Tibial nerve (tissue), 4 donors: ENCODE measurements around the gene SLC2A6. TPM values are rescaled to one million over a fixed set of nuclear protein-coding genes. Genes with fewer than 3 reads are reported as not detected.

ENCODE experiments used
- DNase-seq, 2 donors: peaks; one replicate each; pipeline ENCODE4 v3.0.0-alpha.2; 2019; ENCODE audit warnings: low spot score in 2 of 2
- H3K27ac ChIP-seq, 4 donors: fragments of 200-600 bp; sonication (generic) in 3 of 4; one replicate each; pipeline ENCODE4 v1.5.1; 2017 to 2019; ENCODE audit warnings: mild to moderate bottlenecking in 1 of 4
- H3K27me3 ChIP-seq, 2 donors: fragments of 200-600 bp; sonication (generic) in 1 of 2; one replicate each; pipeline versions ENCODE4 v1.5.1 to v1.6.0; 2017 to 2019
- H3K36me3 ChIP-seq, 3 donors: fragments of 200-600 bp; sonication (generic); one replicate each; pipeline ENCODE4 v1.5.1; 2018 to 2019
- H3K4me1 ChIP-seq, 4 donors: fragments of 200-600 bp; sonication (generic) in 3 of 4; one replicate each; pipeline ENCODE4 v1.5.1; 2017 to 2019
- H3K4me3 ChIP-seq, 4 donors: fragments of 200-600 bp; sonication (generic) in 3 of 4; one replicate each; pipeline ENCODE4 v1.5.1; 2017 to 2019; ENCODE audit warnings: mild to moderate bottlenecking in 1 of 4, moderate library complexity in 1 of 4
- H3K9me3 ChIP-seq, 4 donors: fragments of 200-600 bp; sonication (generic) in 3 of 4; one replicate each; pipeline ENCODE4 v1.5.1; 2017 to 2019
- EP300 ChIP-seq, 2 donors: sonication (generic); formaldehyde crosslinking; IDR thresholded peaks; one replicate each; pipeline ENCODE4 v1.6.1; 2017; ENCODE audit warnings: antibody characterized with exemption in 2 of 2, mild to moderate bottlenecking in 1 of 2
- POLR2A ChIP-seq, 2 donors: fragments of 450-650 bp; IDR thresholded peaks; one replicate each; pipeline ENCODE4 v1.6.1; 2017; ENCODE audit warnings: antibody characterized with exemption in 2 of 2, mild to moderate bottlenecking in 2 of 2, moderate library complexity in 2 of 2
- WGBS, 2 donors: methylation state at CpG; one replicate each; pipeline ENCODE4 v1.1.5; 2018; 5-methylcytosine and 5-hydroxymethylcytosine counted together
- total RNA-seq, 4 donors: library from RNA; depleted of rRNA; stranded (reverse); fragments of >200 nt; gene quantifications; one replicate each; pipeline ENCODE4 v1.1.0, GENCODE V29; 2016
- TF ChIP-seq, protein P1 (sequence below), 5 experiments: fragments of 200-600 bp in 3 of 5; fragments of 450-650 bp in 2 of 5; sonication (generic) in 3 of 5; IDR thresholded peaks; one replicate each; pipeline ENCODE4 v1.5.1; 2016 to 2019; ENCODE audit warnings: antibody characterized with exemption in 5 of 5, mild to moderate bottlenecking in 3 of 5, moderate library complexity in 2 of 5

The SLC2A6 gene
- total RNA-seq, 4 donors from 2014 or later: 2.1 to 6.3 (median 3.0) TPM

DNA sequence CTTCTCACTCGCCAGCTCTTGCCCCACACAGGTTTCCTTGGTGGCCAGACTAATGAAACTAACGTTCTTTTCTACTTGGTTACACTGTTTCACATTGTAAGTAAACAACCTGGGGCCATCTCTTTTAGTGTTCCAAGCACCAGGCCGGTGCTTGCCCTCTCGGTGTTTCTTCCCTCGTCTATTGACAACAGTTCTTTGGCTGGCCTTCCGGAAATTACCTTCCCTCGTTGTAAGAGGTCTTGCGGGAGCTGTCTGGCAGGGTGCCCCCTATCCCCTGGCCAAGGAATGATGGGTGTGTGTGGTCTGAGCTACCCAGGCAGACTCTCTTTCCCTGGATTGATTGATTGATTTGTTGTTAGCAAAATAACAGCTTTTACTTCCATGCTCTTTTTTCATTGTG lies 46.8 kb upstream of the SLC2A6 start:
- peaks cover 0 to 42% of the 10 kb centered on the region in 2 donors for H3K27me3 ChIP-seq
- WGBS, 2 donors: 39 to 45% methylated on average over 8 of the region's 8 CpGs
- no peak for TF ChIP-seq POLR2A (IDR thresholded peaks at IDR 0.05)
- peak in 1 of 2 donors; percentile 20 for TF ChIP-seq EP300 (IDR thresholded peaks at IDR 0.05)
- H3K27ac ChIP-seq: peak overlapping the region in 2 of 4 donors; percentile 26 to 63
- H3K4me3 ChIP-seq: no peak overlapping the region
- DNase-seq: no peak
- H3K9me3 ChIP-seq: no peaks in the 10 kb centered on the region
- H3K36me3 ChIP-seq: no peaks in the 10 kb centered on the region
- peaks cover 0 to 35% (median 17%) of the 10 kb centered on the region in 4 donors for H3K4me1 ChIP-seq

DNA sequence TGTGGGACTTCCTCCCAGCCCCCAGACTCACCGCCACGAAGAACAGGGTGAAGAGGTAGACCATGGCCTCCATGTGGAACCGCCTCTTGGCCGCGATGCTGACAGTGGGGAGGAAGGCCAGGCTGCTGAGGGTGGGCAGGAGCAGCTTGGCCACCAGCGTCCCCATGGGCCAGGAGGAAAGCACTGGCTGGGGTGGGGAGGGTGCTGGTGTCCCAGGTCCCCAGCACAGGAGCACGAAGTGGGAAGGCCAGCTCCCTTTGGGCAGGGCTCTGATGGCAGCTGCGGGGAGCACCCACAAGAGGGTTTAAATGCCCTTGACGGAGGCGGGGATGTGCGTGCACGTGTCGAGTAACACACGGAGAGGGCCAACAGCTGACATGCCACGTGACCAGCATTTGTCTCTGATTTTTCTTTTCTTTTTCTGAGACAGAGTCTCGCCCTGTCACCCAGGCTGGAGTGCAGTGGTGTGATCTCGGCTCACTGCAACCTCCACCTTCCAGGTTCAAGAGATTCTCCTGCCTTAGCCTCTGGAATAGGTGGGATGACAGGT lies 45.9 kb upstream of the SLC2A6 start, which contains the start of gene MYMK:
Gene MYMK, minus strand, starts transcription at position 281 of the 550 bp plus-strand sequence. Its CDS starts 115 bp downstream, at position 166.
- Histone ChIP-seq H3K9me3 (no peaks in the 10 kb centered on the region), H3K4me3 (no peak within 1 kb of the TSS), H3K36me3 (no peaks in the 10 kb centered on the region), H3K4me1 (peaks cover 0 to 35% (median 17%) of the 10 kb centered on the region in 4 donors), H3K27ac (peak within 1 kb of the TSS in 2 of 4 donors; percentile 26 to 63), H3K27me3 (peaks cover 0 to 34% of the 10 kb centered on the region in 2 donors)
- no peak for DNase-seq
- TF ChIP-seq, protein P1, sequence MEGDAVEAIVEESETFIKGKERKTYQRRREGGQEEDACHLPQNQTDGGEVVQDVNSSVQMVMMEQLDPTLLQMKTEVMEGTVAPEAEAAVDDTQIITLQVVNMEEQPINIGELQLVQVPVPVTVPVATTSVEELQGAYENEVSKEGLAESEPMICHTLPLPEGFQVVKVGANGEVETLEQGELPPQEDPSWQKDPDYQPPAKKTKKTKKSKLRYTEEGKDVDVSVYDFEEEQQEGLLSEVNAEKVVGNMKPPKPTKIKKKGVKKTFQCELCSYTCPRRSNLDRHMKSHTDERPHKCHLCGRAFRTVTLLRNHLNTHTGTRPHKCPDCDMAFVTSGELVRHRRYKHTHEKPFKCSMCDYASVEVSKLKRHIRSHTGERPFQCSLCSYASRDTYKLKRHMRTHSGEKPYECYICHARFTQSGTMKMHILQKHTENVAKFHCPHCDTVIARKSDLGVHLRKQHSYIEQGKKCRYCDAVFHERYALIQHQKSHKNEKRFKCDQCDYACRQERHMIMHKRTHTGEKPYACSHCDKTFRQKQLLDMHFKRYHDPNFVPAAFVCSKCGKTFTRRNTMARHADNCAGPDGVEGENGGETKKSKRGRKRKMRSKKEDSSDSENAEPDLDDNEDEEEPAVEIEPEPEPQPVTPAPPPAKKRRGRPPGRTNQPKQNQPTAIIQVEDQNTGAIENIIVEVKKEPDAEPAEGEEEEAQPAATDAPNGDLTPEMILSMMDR (IDR thresholded peaks at IDR 0.05): no peak
- TF ChIP-seq EP300 (IDR thresholded peaks at IDR 0.05) (no peak), POLR2A (IDR thresholded peaks at IDR 0.05) (no peak)
- WGBS, 2 donors: 88 to 94% methylated on average over 17 of the region's 17 CpGs

DNA sequence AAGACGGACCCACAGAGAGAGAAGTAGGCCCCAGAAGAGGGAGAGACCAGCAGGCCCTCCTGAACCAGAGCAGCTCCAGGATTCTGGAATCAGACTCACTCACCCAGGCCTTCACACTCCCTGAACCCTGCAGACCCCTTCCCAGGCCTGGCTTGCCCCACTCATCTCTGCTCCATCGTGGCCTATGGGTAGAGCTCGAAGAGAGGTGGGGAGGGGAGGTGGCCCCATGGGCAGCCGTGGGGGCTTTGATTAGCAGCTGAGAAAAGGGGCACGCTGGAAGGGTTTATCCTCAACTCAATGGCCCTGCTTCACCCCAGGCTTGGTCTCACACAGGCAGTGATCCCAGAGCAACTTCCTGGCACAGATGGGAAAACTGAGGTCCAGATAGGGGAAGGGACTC lies 45.2 kb upstream of the SLC2A6 start:
- 80 to 87% methylated on average over 5 of the region's 5 CpGs for WGBS, 2 donors
- H3K36me3 ChIP-seq: no peaks in the 10 kb centered on the region
- no peak overlapping the region for H3K27ac ChIP-seq
- no peak overlapping the region for H3K4me3 ChIP-seq
- H3K9me3 ChIP-seq: no peaks in the 10 kb centered on the region
- peaks cover 0 to 28% of the 10 kb centered on the region in 2 donors for H3K27me3 ChIP-seq
- DNase-seq: no peak
- TF ChIP-seq EP300 (IDR thresholded peaks at IDR 0.05) (no peak), POLR2A (IDR thresholded peaks at IDR 0.05) (no peak)
- TF ChIP-seq, protein P1 (IDR thresholded peaks at IDR 0.05): no peak
- H3K4me1 ChIP-seq: peaks cover 0 to 32% (median 14%) of the 10 kb centered on the region in 4 donors

DNA sequence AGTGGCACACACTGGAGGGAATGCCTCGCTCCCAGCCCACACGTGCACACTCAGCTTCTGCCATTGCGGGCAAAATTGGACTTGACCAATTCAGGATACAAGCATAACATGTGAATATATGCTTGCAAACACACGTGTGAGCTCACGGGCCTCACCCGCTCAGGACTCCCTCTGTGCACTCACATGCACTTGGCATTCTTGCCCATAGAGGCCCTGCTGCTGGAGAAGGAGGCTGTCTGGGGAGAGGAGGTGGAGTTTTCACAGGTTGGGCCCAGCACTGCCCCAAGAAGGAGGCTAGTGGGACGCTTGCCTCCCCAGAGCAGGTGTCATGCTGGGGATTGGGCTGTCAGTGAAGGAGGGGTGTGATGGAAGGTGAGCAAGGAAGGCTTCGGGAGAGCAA lies 44.2 kb upstream of the SLC2A6 start:
- Histone ChIP-seq H3K4me3 (no peak overlapping the region), H3K9me3 (no peaks in the 10 kb centered on the region), H3K36me3 (no peaks in the 10 kb centered on the region), H3K4me1 (peaks cover 0 to 22% (median 13%) of the 10 kb centered on the region in 4 donors), H3K27me3 (peaks cover 0 to 18% of the 10 kb centered on the region in 2 donors), H3K27ac (no peak overlapping the region)
- TF ChIP-seq EP300 (IDR thresholded peaks at IDR 0.05) (no peak), POLR2A (IDR thresholded peaks at IDR 0.05) (no peak)
- TF ChIP-seq, protein P1 (IDR thresholded peaks at IDR 0.05): no peak
- no peak for DNase-seq
- 67 to 82% methylated on average over 7 to 8 of the region's 8 CpGs for WGBS, 2 donors

DNA sequence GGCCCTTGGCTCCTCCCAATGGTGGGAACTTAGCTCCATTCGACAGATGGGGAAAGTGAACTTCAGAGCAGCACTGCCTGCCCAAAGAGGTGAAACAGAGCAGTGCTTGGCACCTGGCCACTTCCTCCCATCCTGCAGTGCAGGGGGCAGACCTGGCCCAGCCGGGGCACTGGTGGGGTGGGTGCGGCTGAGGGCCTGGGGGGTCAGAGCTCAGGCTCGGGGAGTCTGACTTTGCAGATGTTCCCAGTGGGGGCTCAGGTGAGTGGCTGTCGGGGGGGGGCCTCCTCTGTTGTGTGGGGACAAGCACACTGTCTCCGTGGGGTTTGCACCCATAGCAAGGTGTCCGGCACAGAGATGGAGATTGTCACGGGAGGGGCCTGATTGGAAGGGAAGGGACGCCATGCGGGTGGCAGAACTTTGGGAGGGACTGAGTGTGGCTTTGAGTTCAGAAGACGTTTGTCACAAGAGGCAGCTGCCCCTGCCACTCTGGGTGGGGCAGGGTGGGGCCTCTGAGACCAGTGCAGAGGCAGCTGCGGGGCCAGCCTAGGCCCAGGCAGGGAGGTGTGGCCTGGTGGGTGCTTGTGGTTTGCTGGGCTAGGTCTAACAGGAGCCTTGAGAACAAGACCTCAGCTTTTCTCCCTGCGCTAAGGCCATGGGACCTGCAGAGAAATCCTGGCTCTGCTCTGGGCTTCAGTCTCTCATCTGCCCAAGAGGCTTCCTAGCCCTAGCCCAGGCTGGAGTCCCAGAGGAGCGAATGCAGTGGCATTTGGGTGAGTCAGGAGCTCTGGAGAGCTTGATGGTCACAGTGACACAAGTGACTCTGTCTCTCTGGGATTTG lies 43.4 kb upstream of the SLC2A6 start:
- Histone ChIP-seq H3K36me3 (no peaks in the 10 kb centered on the region), H3K9me3 (no peaks in the 10 kb centered on the region), H3K27ac (no peak overlapping the region), H3K4me3 (no peak overlapping the region), H3K27me3 (peaks cover 0 to 14% of the 10 kb centered on the region in 2 donors), H3K4me1 (peaks cover 0 to 14% (median 9%) of the 10 kb centered on the region in 4 donors)
- no peak for DNase-seq
- 84 to 86% methylated on average over 11 to 13 of the region's 14 CpGs for WGBS, 2 donors
- TF ChIP-seq, protein P1 (IDR thresholded peaks at IDR 0.05): no peak
- TF ChIP-seq POLR2A (IDR thresholded peaks at IDR 0.05) (no peak), EP300 (IDR thresholded peaks at IDR 0.05) (no peak)
